Hepatocyte (in vitro differentiated cells): ENCODE data around the gene TTC7B. TPM values are rescaled to one million over a fixed set of nuclear protein-coding genes. Genes with fewer than 3 reads are reported as not detected.

Experiments used
- DNase-seq: peaks from one replicate; pipeline ENCODE4 v3.0.0-alpha.2; 2016; ENCODE audit warnings: low spot score
- H2AFZ ChIP-seq: fragments of 200-600 bp; sonication (generic); 2 replicates; pipeline ENCODE4 v1.6.0; 2016; ENCODE audit warnings: antibody characterized with exemption, mild to moderate bottlenecking
- H3K27ac ChIP-seq: fragments of 200-600 bp; sonication (generic); 2 replicates; pipeline ENCODE4 v1.5.1; 2016; ENCODE audit warnings: mild to moderate bottlenecking
- H3K27me3 ChIP-seq: fragments of 200-600 bp; sonication (generic); 2 replicates; pipeline ENCODE4 v1.6.1; 2016
- H3K36me3 ChIP-seq: fragments of 200-600 bp; sonication (generic); replicated peaks from 2 replicates; pipeline ENCODE4 v1.5.1; 2016; ENCODE audit warnings: low read depth; ENCODE audit not compliant: insufficient read depth
- H3K4me1 ChIP-seq: fragments of 200-600 bp; sonication (generic); 2 replicates; pipeline ENCODE4 v1.5.1; 2016; ENCODE audit warnings: mild to moderate bottlenecking, moderate library complexity; ENCODE audit not compliant: insufficient read depth
- H3K4me2 ChIP-seq: fragments of 200-600 bp; sonication (generic); 2 replicates; pipeline ENCODE4 v1.6.0; 2016
- H3K4me3 ChIP-seq: fragments of 200-600 bp; sonication (generic); 2 replicates; pipeline ENCODE4 v1.5.1; 2016; ENCODE audit warnings: mild to moderate bottlenecking
- H3K79me2 ChIP-seq: fragments of 200-600 bp; sonication (generic); 2 replicates; pipeline ENCODE4 v1.6.0; 2017; ENCODE audit warnings: mild to moderate bottlenecking
- H3K9me2 ChIP-seq: fragments of 200-600 bp; sonication (generic); replicated peaks from 2 replicates; pipeline ENCODE4 v1.6.0; 2017; ENCODE audit warnings: mild to moderate bottlenecking; ENCODE audit not compliant: insufficient read depth
- H3K9me3 ChIP-seq: fragments of 200-600 bp; sonication (generic); 2 replicates; pipeline ENCODE4 v1.5.1; 2016; ENCODE audit warnings: low read depth, mild to moderate bottlenecking
- H4K20me1 ChIP-seq: fragments of 200-600 bp; sonication (generic); 2 replicates; pipeline ENCODE4 v1.6.0; 2016; ENCODE audit warnings: mild to moderate bottlenecking; ENCODE audit not compliant: insufficient read depth, poor library complexity, severe bottlenecking
- EZH2 ChIP-seq: fragments of 200-600 bp; sonication (generic); IDR thresholded peaks from 2 replicates; pipeline ENCODE4 v1.6.1; 2016; ENCODE audit warnings: antibody characterized with exemption, mild to moderate bottlenecking, borderline replicate concordance
- EZH2phosphoT487 ChIP-seq: fragments of 200-600 bp; sonication (generic); IDR thresholded peaks from one replicate; pipeline ENCODE4 v1.6.1; 2018; ENCODE audit warnings: antibody characterized with exemption, mild to moderate bottlenecking, low read depth, moderate library complexity; ENCODE audit not compliant: unreplicated experiment, severe bottlenecking
- WGBS: methylation state at CpG from one replicate; pipeline ENCODE4 v1.1.6; 2016; ENCODE audit warnings: low lambda C conversion rate; ENCODE audit errors: missing lambda C conversion rate; 5-methylcytosine and 5-hydroxymethylcytosine counted together
- polyA plus RNA-seq: library from polyadenylated mRNA; unstranded; fragments of >200 nt; fragmentation: Nextera tagmentation; extraction: Ambion mirVana; gene quantifications from 2 replicates; pipeline ENCODE4 v1.2.1, GENCODE V29; 2016
- total RNA-seq: library from RNA; depleted of rRNA; stranded (reverse); fragments of >200 nt; gene quantifications from 2 replicates; pipeline ENCODE4 v1.2.3, GENCODE V29; 2014
- TF ChIP-seq, protein P1 (sequence below): fragments of 200-600 bp; sonication (generic); IDR thresholded peaks from 2 replicates; pipeline ENCODE4 v1.5.1; 2016; ENCODE audit warnings: antibody characterized with exemption, mild to moderate bottlenecking; ENCODE audit not compliant: poor library complexity

The TTC7B gene
- total and polyA plus RNA-seq, 2 experiments from 2014 or later, result 10.7 to 25.5 TPM

DNA sequence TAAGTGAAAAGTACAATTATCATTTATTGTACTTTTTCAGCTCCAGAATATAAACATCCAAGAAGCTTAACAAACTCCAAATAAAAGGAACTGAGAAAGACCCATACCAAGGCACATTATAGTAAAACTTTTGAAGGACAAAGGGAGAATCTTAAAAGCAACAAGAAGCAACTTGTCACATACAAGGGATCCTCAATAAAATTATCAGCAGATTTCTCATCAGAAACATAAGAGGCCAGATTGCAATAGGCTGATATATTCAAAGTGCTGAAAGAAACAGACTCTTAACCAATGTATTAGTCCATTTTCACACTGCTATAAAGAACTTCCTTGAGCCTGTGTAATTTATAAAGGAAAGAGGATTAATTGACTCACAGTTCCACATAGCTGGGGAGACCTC, 48.3 kb downstream of the TTC7B start:
- no peak for DNase-seq
- TF ChIP-seq, protein P1, sequence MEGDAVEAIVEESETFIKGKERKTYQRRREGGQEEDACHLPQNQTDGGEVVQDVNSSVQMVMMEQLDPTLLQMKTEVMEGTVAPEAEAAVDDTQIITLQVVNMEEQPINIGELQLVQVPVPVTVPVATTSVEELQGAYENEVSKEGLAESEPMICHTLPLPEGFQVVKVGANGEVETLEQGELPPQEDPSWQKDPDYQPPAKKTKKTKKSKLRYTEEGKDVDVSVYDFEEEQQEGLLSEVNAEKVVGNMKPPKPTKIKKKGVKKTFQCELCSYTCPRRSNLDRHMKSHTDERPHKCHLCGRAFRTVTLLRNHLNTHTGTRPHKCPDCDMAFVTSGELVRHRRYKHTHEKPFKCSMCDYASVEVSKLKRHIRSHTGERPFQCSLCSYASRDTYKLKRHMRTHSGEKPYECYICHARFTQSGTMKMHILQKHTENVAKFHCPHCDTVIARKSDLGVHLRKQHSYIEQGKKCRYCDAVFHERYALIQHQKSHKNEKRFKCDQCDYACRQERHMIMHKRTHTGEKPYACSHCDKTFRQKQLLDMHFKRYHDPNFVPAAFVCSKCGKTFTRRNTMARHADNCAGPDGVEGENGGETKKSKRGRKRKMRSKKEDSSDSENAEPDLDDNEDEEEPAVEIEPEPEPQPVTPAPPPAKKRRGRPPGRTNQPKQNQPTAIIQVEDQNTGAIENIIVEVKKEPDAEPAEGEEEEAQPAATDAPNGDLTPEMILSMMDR, result no peak
- TF ChIP-seq EZH2, result no peak
- TF ChIP-seq EZH2phosphoT487, result no peak

DNA sequence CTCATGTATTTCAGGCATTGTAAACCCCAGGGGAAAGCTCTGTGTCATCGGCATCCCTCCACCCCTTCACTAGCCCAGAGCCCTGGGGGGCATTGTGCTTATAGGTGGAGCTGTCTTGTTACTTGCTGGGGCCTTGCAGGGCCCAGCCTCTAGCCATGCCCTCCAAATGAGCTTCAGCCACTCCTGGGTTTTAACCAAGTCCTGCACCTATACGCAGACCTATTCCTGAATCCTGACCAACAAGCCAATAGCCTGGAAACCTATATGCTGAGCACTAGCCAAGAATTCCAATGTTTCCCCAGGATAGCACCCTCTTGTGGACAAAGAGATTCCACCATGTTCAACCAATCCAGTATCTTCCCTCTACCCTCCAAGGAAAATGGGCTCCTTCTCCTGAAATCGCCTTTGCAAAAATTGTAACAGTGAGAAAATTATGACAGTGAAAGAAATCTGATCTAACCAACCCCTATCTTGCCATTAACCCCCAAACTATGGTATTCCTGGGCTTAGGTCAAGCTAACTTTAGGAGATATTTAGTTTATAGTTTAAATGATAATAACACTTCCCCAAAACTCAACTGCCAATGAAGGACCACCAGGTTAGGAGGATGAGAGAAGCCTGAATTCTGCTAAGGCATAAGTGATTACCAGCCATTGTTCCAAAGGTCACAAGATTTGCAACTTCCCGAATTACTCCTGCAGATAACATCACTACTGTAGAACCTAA, 55.5 kb downstream of the TTC7B start:
- no peaks in the 10 kb centered on the region for H4K20me1 ChIP-seq
- no peak overlapping the region for H3K4me2 ChIP-seq
- no peaks in the 10 kb centered on the region for H3K9me3 ChIP-seq
- no peak overlapping the region for H3K27ac ChIP-seq
- WGBS, result 80% methylated on average over 4 of the region's 4 CpGs
- H3K9me2 ChIP-seq, result no peaks in the 10 kb centered on the region
- H3K27me3 ChIP-seq, result no peaks in the 10 kb centered on the region
- H3K36me3 ChIP-seq, result no peaks in the 10 kb centered on the region
- no peak overlapping the region for H2AFZ ChIP-seq
- DNase-seq, result peak; percentile 26
- no peaks in the 10 kb centered on the region for H3K79me2 ChIP-seq
- TF ChIP-seq, protein P1, result peak; percentile 44
- TF ChIP-seq EZH2 (no peak), EZH2phosphoT487 (no peak)
- peaks cover 5% of the 10 kb centered on the region for H3K4me1 ChIP-seq
- H3K4me3 ChIP-seq, result no peak overlapping the region

More for the DNA sequence above, 48.3 kb downstream of the TTC7B start:
- no peak overlapping the region for H3K27ac ChIP-seq
- no peaks in the 10 kb centered on the region for H3K79me2 ChIP-seq
- H3K4me2 ChIP-seq, result no peak overlapping the region
- no peaks in the 10 kb centered on the region for H3K36me3 ChIP-seq
- no peak overlapping the region for H3K4me3 ChIP-seq
- no peaks in the 10 kb centered on the region for H3K4me1 ChIP-seq
- no peaks in the 10 kb centered on the region for H3K9me3 ChIP-seq
- no peaks in the 10 kb centered on the region for H3K27me3 ChIP-seq
- H3K9me2 ChIP-seq, result no peaks in the 10 kb centered on the region
- H2AFZ ChIP-seq, result no peak overlapping the region
- H4K20me1 ChIP-seq, result no peaks in the 10 kb centered on the region

- H3K27ac ChIP-seq, result no peak overlapping the region
- TF ChIP-seq EZH2phosphoT487, result no peak
- TF ChIP-seq, protein P1, result no peak
- TF ChIP-seq EZH2, result no peak
- no peak overlapping the region for H3K4me3 ChIP-seq
- no peaks in the 10 kb centered on the region for H3K36me3 ChIP-seq
- H3K9me2 ChIP-seq, result no peaks in the 10 kb centered on the region
- no peak overlapping the region for H2AFZ ChIP-seq
- H3K79me2 ChIP-seq, result no peaks in the 10 kb centered on the region
- peaks cover 5% of the 10 kb centered on the region for H3K4me1 ChIP-seq
- no peak overlapping the region for H3K4me2 ChIP-seq
- 83% methylated on average over 4 of the region's 4 CpGs for WGBS
- no peaks in the 10 kb centered on the region for H3K27me3 ChIP-seq
- no peaks in the 10 kb centered on the region for H3K9me3 ChIP-seq
- no peaks in the 10 kb centered on the region for H4K20me1 ChIP-seq
- no peak for DNase-seq
Observed at GRCh38 chr14:90760078-90760444, 56.2 kb downstream of the TTC7B start.
